Left ventricle myocardium inferior (tissue), 1 donor: ENCODE data around the gene FPR3. TPM values are rescaled to one million over a fixed set of nuclear protein-coding genes. Genes with fewer than 3 reads are reported as not detected.

Experiments
- DNase-seq: peaks from one replicate; pipeline ENCODE4 v3.0.0-alpha.2; 2020
- H3K27ac ChIP-seq: fragments of 200-600 bp; replicated peaks from 2 replicates; pipeline ENCODE4 v1.8.0; 2021
- H3K27me3 ChIP-seq: fragments of 200-600 bp; 2 replicates; pipeline ENCODE4 v1.8.0; 2021; ENCODE audit warnings: low read depth
- H3K36me3 ChIP-seq: fragments of 200-600 bp; 2 replicates; pipeline ENCODE4 v1.8.0; 2021
- H3K4me1 ChIP-seq: fragments of 200-600 bp; 2 replicates; pipeline ENCODE4 v1.8.0; 2021
- H3K4me3 ChIP-seq: fragments of 200-600 bp; 2 replicates; pipeline ENCODE4 v1.8.0; 2021; ENCODE audit warnings: mild to moderate bottlenecking, moderate library complexity
- H3K9me3 ChIP-seq: fragments of 200-600 bp; replicated peaks from 2 replicates; pipeline ENCODE4 v1.8.0; 2021
- CTCF ChIP-seq: fragments of 200-600 bp; IDR thresholded peaks from 2 replicates; pipeline ENCODE4 v1.8.0; 2021; ENCODE audit warnings: antibody characterized with exemption, mild to moderate bottlenecking, borderline replicate concordance
- intact Hi-C: fragments of 100-400 bp; cut with micrococcal nuclease; formaldehyde crosslinking; loops from one replicate; pipeline ENCODE4 v1.11.0; 2022
- total RNA-seq: library from RNA; stranded (reverse); fragmentation: NEBNext Ultra II Directional; extraction: Animal tissue kit (Norgen Biotek cat#: 25700); gene quantifications from one replicate; pipeline ENCODE4 v1.2.1, GENCODE V29; 2021
- donor health status: DM: no; HTN: yes; CAD: no; lungs with severe emphysema.

The FPR3 gene
- total RNA-seq, 1 donor from 2014 or later, result 3.6 TPM

GRCh38 chr19:51873097-51873496, 78.1 kb downstream of the FPR3 start:
- TF ChIP-seq CTCF, result no peak
- no peaks in the 10 kb centered on the region for H3K4me1 ChIP-seq
- H3K27ac ChIP-seq, result no peak overlapping the region
- H3K9me3 ChIP-seq, result peaks cover 93% of the 10 kb centered on the region
- peaks cover 90% of the 10 kb centered on the region for H3K36me3 ChIP-seq
- no peak for DNase-seq
- no peaks in the 10 kb centered on the region for H3K27me3 ChIP-seq
- no peak overlapping the region for H3K4me3 ChIP-seq
- intact Hi-C loops, result no loop called here

Other genes with a start within 250 kb of the FPR3 start
- 7.3 TPM for gene ZNF175, start 223.9 kb upstream of the FPR3 start, total RNA-seq
- gene SIGLEC5, start 164.8 kb upstream of the FPR3 start, total RNA-seq, result not detected
- gene SIGLEC14, start 148.3 kb upstream of the FPR3 start, total RNA-seq, result 0.33 TPM
- 11.8 TPM for gene SPACA6, start 101.8 kb upstream of the FPR3 start, total RNA-seq
- gene HAS1, start 71.2 kb upstream of the FPR3 start, total RNA-seq, result 0.41 TPM
- 4.5 TPM for gene FPR1, start 43.3 kb upstream of the FPR3 start, total RNA-seq
- 0.74 TPM for gene FPR2, start 34.0 kb upstream of the FPR3 start, total RNA-seq
- 9.7 TPM for gene ZNF577, start 92.8 kb downstream of the FPR3 start, total RNA-seq
- 7.5 TPM for gene ZNF649, start 109.9 kb downstream of the FPR3 start, total RNA-seq
- 3.4 TPM for gene ZNF613, start 132.3 kb downstream of the FPR3 start, total RNA-seq
- 8.0 TPM for gene ZNF350, start 191.7 kb downstream of the FPR3 start, total RNA-seq
- 11.2 TPM for gene ZNF615, start 213.1 kb downstream of the FPR3 start, total RNA-seq
- gene ZNF614, start 233.2 kb downstream of the FPR3 start, total RNA-seq, result 5.5 TPM